ENCODE results near the gene DDX17.

DDX17 gene

GRCh38 chr22:38440747-38441350 is 65.3 kb downstream of the DDX17 start:
- H3K36me3 ChIP-seq (ENCODE audit: control insufficient read depth in 2 of 2, insufficient read depth in 2 of 2, low read length in 2 of 2) = no peaks in the 10 kb centered on the region
- peaks cover 21 to 24% of the 10 kb centered on the region in 2 donors for H3K27me3 ChIP-seq (ENCODE audit: control insufficient read depth in 2 of 2, insufficient read depth in 2 of 2, low read length in 2 of 2)
- no peak overlapping the region for H3K27ac ChIP-seq (ENCODE audit: low read depth in 2 of 2, low read length in 2 of 2)
- no peak overlapping the region for H3K9ac ChIP-seq (ENCODE audit: low read depth in 1 of 2, low read length in 2 of 2)
- H3K9me3 ChIP-seq (ENCODE audit: control insufficient read depth in 2 of 2, low read length in 2 of 2) = no peaks in the 10 kb centered on the region
- H3K4me3 ChIP-seq (ENCODE audit: low read length in 2 of 2) = no peak overlapping the region
- no peaks in the 10 kb centered on the region for H3K4me1 ChIP-seq (ENCODE audit: control insufficient read depth in 2 of 2, insufficient read depth in 2 of 2, low read length in 2 of 2)

- no peak overlapping the region for H3K27ac ChIP-seq (ENCODE audit: low read depth in 2 of 2, low read length in 2 of 2)
- H3K36me3 ChIP-seq (ENCODE audit: control insufficient read depth in 2 of 2, insufficient read depth in 2 of 2, low read length in 2 of 2) = no peaks in the 10 kb centered on the region
These were observed 68.7 kb downstream of the DDX17 start for GRCh38 chr22:38437416-38437815.

GRCh38 chr22:38436629-38437395 is 69.3 kb downstream of the DDX17 start:
- Histone ChIP-seq H3K9ac (ENCODE audit: low read depth in 1 of 2, low read length in 2 of 2) (no peak overlapping the region), H3K36me3 (ENCODE audit: control insufficient read depth in 2 of 2, insufficient read depth in 2 of 2, low read length in 2 of 2) (no peaks in the 10 kb centered on the region), H3K9me3 (ENCODE audit: control insufficient read depth in 2 of 2, low read length in 2 of 2) (no peaks in the 10 kb centered on the region), H3K27ac (ENCODE audit: low read depth in 2 of 2, low read length in 2 of 2) (no peak overlapping the region), H3K4me1 (ENCODE audit: control insufficient read depth in 2 of 2, insufficient read depth in 2 of 2, low read length in 2 of 2) (no peaks in the 10 kb centered on the region), H3K27me3 (ENCODE audit: control insufficient read depth in 2 of 2, insufficient read depth in 2 of 2, low read length in 2 of 2) (peaks cover 3 to 5% of the 10 kb centered on the region in 2 donors), H3K4me3 (ENCODE audit: low read length in 2 of 2) (no peak overlapping the region)

More at GRCh38 chr22:38437416-38437815, 68.7 kb downstream of the DDX17 start:
- peaks cover 3 to 5% of the 10 kb centered on the region in 2 donors for H3K27me3 ChIP-seq (ENCODE audit: control insufficient read depth in 2 of 2, insufficient read depth in 2 of 2, low read length in 2 of 2)
- H3K9ac ChIP-seq (ENCODE audit: low read depth in 1 of 2, low read length in 2 of 2) = no peak overlapping the region
- H3K4me1 ChIP-seq (ENCODE audit: control insufficient read depth in 2 of 2, insufficient read depth in 2 of 2, low read length in 2 of 2) = no peaks in the 10 kb centered on the region
- H3K4me3 ChIP-seq (ENCODE audit: low read length in 2 of 2) = no peak overlapping the region
- no peaks in the 10 kb centered on the region for H3K9me3 ChIP-seq (ENCODE audit: control insufficient read depth in 2 of 2, low read length in 2 of 2)

GRCh38 chr22:38435965-38436364 is 70.1 kb downstream of the DDX17 start:
- H3K27ac ChIP-seq (ENCODE audit: low read depth in 2 of 2, low read length in 2 of 2) = no peak overlapping the region

GRCh38 chr22:38435010-38435409 is 71.1 kb downstream of the DDX17 start:
- Histone ChIP-seq H3K4me1 (ENCODE audit: control insufficient read depth in 2 of 2, insufficient read depth in 2 of 2, low read length in 2 of 2) (no peaks in the 10 kb centered on the region), H3K9ac (ENCODE audit: low read depth in 1 of 2, low read length in 2 of 2) (no peak overlapping the region), H3K27ac (ENCODE audit: low read depth in 2 of 2, low read length in 2 of 2) (no peak overlapping the region), H3K27me3 (ENCODE audit: control insufficient read depth in 2 of 2, insufficient read depth in 2 of 2, low read length in 2 of 2) (no peaks in the 10 kb centered on the region), H3K36me3 (ENCODE audit: control insufficient read depth in 2 of 2, insufficient read depth in 2 of 2, low read length in 2 of 2) (no peaks in the 10 kb centered on the region), H3K4me3 (ENCODE audit: low read length in 2 of 2) (no peak overlapping the region), H3K9me3 (ENCODE audit: control insufficient read depth in 2 of 2, low read length in 2 of 2) (no peaks in the 10 kb centered on the region)

More at GRCh38 chr22:38435965-38436364, 70.1 kb downstream of the DDX17 start:
- no peaks in the 10 kb centered on the region for H3K36me3 ChIP-seq (ENCODE audit: control insufficient read depth in 2 of 2, insufficient read depth in 2 of 2, low read length in 2 of 2)
- no peak overlapping the region for H3K9ac ChIP-seq (ENCODE audit: low read depth in 1 of 2, low read length in 2 of 2)
- peaks cover 3% of the 10 kb centered on the region in 2 donors for H3K27me3 ChIP-seq (ENCODE audit: control insufficient read depth in 2 of 2, insufficient read depth in 2 of 2, low read length in 2 of 2)
- H3K4me3 ChIP-seq (ENCODE audit: low read length in 2 of 2) = no peak overlapping the region
- no peaks in the 10 kb centered on the region for H3K9me3 ChIP-seq (ENCODE audit: control insufficient read depth in 2 of 2, low read length in 2 of 2)
- H3K4me1 ChIP-seq (ENCODE audit: control insufficient read depth in 2 of 2, insufficient read depth in 2 of 2, low read length in 2 of 2) = no peaks in the 10 kb centered on the region

- H3K4me3 ChIP-seq (ENCODE audit: low read length in 2 of 2) = no peak overlapping the region
- H3K27me3 ChIP-seq (ENCODE audit: control insufficient read depth in 2 of 2, insufficient read depth in 2 of 2, low read length in 2 of 2) = no peaks in the 10 kb centered on the region
- no peak overlapping the region for H3K27ac ChIP-seq (ENCODE audit: low read depth in 2 of 2, low read length in 2 of 2)
- H3K9ac ChIP-seq (ENCODE audit: low read depth in 1 of 2, low read length in 2 of 2) = no peak overlapping the region
- H3K9me3 ChIP-seq (ENCODE audit: control insufficient read depth in 2 of 2, low read length in 2 of 2) = no peaks in the 10 kb centered on the region
- H3K36me3 ChIP-seq (ENCODE audit: control insufficient read depth in 2 of 2, insufficient read depth in 2 of 2, low read length in 2 of 2) = no peaks in the 10 kb centered on the region
- no peaks in the 10 kb centered on the region for H3K4me1 ChIP-seq (ENCODE audit: control insufficient read depth in 2 of 2, insufficient read depth in 2 of 2, low read length in 2 of 2)
These were observed 72.2 kb downstream of the DDX17 start for GRCh38 chr22:38433871-38434270.
